GM10847 (cell line): ENCODE results near the gene SFMBT2.

ENCODE experiments used
- POLR2A ChIP-seq: IDR thresholded peaks from 2 replicates; pipeline ENCODE4 v1.6.1; 2011; ENCODE audit not compliant: insufficient read length; ENCODE audit errors: extremely low read depth

SFMBT2 gene

DNA sequence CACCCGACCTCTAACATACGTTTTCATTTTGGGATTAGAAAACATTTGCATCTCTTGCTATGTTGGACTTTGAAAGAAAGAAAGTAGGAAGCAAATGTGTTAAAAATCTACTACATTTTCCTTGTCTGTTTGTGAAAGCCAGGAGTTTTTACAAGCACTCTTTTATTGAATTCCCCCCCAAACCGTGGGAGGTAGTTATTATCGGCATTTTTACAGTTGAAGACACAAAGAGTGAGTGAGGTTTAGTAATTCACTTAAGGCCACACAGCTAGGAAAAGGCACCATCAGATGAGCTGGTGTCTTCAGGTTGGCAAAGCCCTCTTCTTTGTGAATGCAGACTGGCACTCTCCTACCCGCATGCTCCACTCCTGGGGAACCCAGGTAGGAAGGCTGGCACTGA is 23.5 kb upstream of the SFMBT2 start:
- TF ChIP-seq POLR2A: no peak

DNA sequence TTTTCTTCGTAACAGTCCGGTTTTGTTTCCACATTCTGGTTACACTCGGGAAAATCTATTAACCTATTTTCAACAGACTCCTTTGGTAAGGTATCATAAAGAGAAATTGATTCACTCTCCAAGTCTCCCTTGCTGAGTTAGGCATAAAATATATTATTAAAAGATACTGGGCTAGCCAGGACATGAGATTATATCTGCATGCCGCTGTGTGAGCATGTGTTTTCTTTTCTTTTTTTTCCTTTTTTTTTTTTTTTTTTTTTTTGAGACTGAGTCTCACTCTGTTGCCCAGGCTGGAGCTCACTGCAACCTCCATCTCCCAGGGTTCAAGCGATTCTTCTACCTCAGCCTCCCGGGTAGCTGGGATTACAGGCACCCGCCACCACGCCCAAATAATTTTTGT is 23.0 kb upstream of the SFMBT2 start:
- TF ChIP-seq POLR2A: no peak

DNA sequence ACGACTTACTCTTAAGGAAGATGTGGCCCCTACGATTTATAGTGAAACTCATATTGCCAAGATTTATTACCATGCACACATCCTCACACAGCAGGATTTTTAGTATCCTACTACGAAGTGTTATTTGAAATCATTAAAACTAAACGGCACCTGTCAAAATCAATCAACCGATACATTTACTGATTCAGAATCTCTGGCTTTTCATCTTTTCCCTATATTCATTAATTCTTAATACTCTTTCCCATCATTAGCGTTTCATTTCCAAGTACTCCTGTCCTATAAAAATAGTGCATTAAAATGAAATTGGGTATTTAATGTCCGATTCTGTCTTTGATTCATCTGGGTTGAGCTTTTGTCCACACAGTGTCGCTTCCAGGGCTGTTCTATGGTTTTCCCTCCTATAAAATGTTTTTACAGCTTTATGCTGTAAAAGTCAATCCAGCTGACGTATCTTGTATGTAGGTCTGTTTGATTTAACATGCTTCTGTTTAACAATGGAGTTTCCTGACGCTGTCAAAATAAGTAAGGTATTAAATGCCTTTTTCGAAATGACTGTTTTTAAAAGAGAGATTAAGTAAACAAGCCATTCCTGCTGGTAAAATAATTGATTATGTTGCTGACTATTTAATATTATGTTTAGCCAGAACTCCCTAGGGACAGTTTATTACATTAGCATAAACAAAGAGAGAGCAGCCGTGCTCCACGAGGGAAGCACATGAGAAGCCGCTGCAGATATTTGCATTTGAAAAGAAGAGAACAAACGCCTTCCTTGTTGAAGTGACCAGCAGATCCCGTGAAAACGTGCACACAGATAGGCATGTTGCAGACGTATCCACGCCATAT is 22.3 kb upstream of the SFMBT2 start:
- no peak for TF ChIP-seq POLR2A

DNA sequence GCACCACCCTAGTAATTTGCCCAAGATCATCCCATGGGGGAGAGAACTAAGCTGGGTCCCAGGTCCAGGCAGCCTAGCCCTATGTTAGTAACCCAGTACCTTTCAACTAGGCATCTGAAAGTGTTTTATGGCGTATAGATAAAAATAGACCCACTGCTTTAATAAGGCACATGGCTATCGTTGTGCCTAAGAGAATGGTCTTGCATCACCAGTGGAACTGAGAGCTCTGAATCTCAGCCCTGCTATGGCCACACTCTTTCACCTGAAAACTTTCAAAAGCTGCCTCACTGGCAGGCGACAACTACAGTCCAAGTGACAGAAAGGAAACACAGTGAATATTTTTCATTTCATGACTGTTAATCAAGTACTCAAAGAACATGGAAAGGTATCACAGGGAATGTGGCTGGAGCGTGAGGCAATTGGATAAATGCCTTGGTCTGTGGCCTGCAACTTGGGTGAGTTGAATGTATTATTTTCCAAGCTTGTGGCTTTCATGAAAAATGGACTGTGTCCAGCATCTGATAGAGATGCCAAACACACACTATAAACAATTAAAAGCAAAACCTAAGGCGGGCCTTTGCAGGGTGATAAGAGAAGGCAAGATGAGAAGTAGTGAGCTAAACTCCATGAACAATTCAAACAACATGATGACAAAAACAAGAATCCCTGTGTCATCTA is 18.0 kb upstream of the SFMBT2 start:
- no peak for TF ChIP-seq POLR2A

DNA sequence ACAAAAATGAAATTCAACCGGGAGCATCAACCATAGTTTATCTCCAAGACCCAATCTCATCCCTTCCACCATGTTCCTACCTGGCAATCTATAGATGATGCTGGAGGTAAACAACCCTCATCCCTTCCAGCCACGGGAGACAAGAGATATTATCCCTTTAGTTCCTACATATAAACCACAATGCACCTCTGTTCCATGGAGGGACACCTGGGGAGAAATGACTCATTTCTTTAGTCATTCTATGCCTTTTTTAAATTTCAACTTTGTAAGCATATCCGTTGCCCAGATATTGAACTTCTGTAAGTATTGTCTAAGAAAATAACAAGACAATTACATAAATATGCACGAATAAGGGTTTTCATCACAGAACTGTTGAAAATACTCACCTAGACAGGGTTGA is 15.5 kb upstream of the SFMBT2 start:
- TF ChIP-seq POLR2A: no peak

DNA sequence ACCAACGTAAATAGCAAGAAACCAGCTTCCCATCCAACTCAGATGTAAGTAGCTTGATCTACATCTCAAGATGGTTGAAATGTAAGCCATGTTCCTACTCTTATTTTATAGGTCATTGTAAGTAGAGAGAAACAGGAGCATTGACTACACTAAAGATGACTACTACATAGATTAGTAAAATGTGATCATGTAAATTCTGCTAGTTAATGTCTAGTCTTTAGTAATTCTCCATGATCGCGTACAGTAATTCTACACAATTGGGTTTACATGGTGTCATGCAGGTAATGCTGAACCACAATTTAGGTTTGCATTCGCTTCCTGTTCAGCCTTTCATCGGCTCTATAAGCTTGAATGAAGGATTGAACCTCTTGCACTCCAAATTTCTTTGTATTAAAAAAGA is 14.9 kb upstream of the SFMBT2 start:
- no peak for TF ChIP-seq POLR2A

DNA sequence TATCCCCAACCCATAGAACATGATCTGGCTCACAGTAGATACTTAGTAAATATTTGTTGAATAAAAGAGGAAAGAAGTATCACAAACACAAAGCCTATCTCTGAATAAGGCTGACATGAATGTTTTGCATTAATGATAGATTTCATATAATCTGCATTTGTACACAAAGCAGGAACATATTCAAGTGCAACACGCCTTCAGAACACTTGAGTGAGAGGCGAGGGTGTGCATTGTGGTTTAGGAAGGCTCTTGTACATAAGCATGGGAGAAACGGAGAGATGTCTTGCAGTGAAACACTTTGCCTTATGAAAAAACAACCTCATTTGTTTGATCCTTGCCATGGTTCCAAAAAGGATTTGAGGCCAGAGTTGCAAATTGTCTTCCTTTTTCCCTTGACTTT is 14.1 kb upstream of the SFMBT2 start:
- no peak for TF ChIP-seq POLR2A

DNA sequence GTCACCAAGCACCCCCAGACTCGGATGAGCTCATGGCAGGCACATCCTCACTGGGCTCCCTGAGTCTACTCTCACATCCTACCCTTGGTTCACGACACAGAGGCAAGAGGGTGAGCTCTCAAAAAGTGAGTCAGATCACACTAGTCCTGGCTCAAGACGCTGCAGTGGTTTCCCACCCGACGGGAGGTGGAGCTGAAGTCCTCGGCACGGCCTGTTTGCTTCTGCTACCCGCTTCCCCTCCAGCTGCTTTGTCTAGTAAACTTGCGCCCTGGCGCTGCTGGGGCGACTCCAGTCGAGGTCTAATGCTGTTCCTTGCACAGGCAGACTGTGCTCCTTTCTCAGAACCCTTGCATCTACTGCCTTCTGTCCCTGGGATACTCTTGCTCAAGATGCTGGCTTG is 13.5 kb upstream of the SFMBT2 start:
- TF ChIP-seq POLR2A: no peak

DNA sequence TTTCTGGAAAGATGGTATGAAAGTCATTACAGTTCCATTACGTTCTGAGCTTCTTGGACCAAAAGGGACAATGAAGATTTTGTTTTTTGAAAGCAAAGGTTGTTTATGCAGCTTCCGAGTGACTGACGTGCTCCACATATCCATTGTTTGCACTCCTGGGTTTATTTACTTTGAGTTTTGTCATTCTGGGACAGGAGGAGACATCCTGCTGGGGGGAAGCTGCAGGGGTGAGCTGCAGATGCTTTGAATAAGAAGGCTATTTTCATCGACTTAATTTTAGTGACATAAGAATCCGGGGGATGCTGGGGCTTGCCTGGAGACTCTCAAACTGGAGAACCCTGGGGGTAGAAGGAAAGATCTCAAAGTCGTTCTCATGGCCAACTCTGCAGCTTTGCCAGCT is 12.7 kb upstream of the SFMBT2 start:
- TF ChIP-seq POLR2A: no peak

DNA sequence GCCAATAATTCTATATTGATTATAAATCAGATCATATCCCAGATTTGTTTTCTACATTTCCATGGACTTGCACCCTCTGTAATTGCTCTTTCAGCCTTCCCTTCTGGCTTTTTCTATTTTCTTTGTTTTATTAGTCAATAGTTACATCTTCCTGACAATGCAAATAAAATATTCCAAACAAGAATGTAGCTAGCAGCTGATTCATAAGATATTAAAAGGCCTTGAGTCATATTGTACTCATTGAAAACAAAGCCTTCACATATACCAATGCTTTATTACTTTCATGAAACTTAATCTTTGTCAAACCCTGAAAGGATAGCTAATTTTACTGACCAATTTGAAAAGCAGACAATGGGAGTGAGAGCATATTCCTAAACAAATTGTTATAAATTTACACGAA is 10.7 kb upstream of the SFMBT2 start:
- no peak for TF ChIP-seq POLR2A

DNA sequence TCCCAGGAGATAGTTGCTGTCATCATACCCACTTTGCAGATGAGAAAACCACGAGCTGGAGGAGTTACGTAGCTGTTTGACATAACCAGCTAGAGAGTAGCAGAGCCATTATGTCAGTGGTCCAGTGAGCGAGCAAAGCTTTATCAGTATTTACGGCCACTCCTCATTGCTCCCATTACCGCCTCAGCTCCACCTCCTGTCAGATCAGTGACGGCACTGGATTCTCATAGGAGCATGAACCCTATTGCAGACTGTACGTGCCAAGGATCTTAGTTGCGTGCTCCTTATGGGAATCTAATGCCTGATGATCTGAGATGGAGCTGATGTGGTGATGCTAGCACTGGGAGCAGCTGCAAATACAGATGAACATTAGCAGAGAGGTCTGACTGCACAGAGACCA is 9.2 kb upstream of the SFMBT2 start:
- TF ChIP-seq POLR2A: no peak

DNA sequence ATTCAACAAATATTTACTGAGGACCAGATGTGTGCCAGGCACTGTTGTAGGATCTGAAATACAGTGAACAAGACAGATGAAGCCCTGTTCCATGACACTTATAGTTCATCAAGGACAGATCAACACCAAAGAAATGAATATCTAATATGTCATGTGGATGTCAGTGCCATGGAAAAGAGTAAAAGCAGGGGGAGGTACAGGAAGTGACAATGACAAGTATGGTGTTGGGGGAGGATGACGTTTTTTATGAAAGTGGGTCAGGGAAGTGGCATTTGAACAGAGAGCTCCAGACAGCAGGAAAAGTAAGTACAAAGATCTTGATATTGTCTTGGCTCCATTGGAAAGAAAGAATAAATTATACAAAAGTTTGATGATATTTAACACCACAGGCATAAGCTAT is 7.0 kb upstream of the SFMBT2 start:
- no peak for TF ChIP-seq POLR2A

DNA sequence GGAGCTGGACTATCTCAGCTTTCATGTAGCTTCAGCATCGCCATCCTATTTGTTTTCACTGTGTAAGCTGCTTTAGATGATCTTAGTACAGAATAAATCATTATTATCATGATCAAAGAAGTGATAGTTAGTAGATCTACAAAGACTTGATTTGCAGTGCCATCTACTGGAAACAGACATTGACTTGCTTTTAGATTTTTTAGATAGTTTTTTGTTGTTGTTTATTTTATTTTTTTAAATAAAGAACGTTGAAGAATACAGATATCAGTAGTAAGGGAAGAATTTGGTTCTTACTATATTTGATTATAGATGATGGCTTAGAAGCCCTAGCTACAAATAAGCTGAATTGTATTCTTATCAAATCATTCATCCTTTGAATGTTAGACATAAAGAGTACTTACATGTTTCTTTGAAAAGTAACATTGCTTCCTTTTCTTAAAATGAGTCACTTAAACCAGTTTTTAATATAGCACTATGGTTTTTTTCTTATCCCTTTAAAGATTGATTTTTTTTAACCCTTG is 6.3 kb upstream of the SFMBT2 start:
- TF ChIP-seq POLR2A: no peak

DNA sequence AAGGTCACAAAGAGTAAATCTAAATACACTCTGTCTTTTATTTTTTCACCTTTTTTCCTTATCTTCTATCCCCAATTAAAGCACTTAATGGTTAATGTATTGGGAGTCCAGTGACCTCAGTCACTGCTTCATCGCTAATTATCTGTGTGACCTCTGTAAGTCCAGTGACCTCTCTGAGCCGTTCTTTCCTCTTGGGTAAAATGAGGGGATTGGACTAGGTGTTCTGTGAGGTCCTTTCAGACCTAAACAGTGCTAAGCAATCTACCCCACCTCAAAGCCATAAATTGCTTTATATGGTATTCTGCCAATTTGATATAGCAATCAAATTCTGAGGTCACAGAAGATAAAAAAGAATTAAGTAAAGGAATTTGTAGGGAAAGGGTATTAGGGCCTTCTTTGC is 3.9 kb upstream of the SFMBT2 start:
- TF ChIP-seq POLR2A: no peak

DNA sequence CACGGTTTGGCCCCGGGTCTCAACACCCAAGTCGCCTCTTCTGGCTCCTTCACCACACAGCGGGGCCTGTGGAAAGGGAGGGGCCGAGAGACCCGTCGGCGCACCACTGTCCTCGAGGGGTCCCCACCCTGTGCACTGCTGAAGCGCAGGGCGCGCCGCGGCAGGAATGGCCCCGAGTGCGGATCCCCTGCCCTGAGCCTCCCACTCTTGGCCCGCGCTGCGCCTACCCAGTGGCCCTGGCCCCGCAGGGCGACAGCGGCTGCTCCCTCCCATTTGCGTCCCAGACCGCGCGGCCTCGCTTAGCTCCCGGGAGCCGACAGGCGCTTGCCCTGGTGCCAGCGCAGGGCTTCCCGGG is 2.1 kb upstream of the SFMBT2 start:
- no peak for TF ChIP-seq POLR2A

DNA sequence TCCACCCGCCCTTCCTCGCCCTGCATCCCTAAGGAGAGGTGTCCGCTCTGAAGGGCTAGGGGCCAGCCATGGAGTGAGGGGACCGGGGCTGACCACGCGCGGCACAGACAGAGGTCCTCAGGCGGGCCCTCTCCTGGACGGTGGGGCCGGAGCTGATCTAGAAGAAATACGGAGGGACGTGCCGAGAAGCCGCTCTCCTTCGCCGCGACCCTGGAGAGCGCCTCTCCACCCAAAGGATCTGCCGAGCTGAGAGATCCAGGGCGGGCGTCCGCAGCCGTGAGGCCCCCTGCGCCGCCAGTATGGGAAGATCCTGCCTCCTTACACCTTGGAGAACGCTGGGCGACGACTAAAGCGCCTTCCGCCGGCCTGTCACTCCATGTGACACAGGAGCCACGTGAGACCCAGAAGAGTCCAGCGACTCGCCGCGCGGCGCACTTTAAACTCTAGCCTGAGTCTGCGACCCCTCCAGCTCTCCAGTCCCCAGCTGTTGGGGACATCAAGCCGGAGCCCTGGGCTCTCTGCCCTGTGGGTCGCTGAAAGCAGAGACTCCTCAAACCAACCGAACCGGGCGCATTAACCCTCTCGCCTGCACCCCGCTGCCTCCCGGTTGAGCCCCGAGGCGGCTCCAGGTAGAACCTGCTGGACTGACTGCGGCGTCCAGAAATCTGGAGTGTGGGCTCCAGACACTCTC is 1.5 kb upstream of the SFMBT2 start:
- TF ChIP-seq POLR2A: no peak
